SK-N-MC (cell line): ENCODE results near the gene ALDH4A1.

Experiments used
- EZH2 ChIP-seq: fragments of 200-600 bp; sonication (generic); IDR thresholded peaks from one replicate; pipeline ENCODE4 v1.6.1; 2017; ENCODE audit warnings: antibody characterized with exemption
- POLR2AphosphoS5 ChIP-seq: IDR thresholded peaks from 2 replicates; pipeline ENCODE4 v1.6.1; 2012; ENCODE audit warnings: mild to moderate bottlenecking, low read depth, low read length, borderline replicate concordance

DNA sequence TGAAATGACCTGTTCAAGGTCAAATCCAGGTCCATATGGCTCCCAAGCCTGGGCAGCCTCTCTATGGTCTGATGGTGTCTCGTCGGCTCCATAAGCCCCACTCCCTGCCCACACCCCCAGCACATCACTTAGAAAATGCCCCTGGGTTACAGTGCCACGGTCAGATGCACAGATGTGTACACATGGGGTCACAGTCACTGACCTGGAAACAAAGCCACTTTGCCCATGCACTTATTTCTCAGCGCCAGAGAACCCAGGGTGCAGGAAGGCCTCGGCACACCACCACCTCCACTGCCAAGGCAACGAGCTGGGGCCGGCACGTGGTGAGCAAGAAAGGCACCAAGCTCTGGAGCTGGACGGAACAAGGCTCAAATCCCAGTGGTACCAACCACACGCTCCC lies 29.4 kb upstream of the ALDH4A1 start:
- no peak for TF ChIP-seq EZH2
- TF ChIP-seq POLR2AphosphoS5: no peak
